OCI-LY1 (cell line): Measurements from ENCODE around the gene NFIB.

ENCODE experiments used
- H2AFZ ChIP-seq: fragments of 200-600 bp; sonication (generic), shearing (Covaris generic); 2 replicates; pipeline ENCODE4 v1.6.0; 2014; ENCODE audit warnings: antibody characterized with exemption, mild to moderate bottlenecking, low read length
- H3F3A ChIP-seq: fragments of 200-600 bp; sonication (generic), shearing (Covaris generic); 2 replicates; pipeline ENCODE4 v1.6.0; 2014; ENCODE audit warnings: mild to moderate bottlenecking, antibody characterized with exemption, low read length, moderate library complexity; ENCODE audit not compliant: insufficient read depth
- H3K27ac ChIP-seq: fragments of 200-600 bp; sonication (generic); 2 replicates; pipeline ENCODE4 v1.5.1; 2014; ENCODE audit warnings: low read length, mixed run types, mild to moderate bottlenecking, low read depth; ENCODE audit not compliant: poor library complexity, severe bottlenecking
- H3K27me3 ChIP-seq: fragments of 200-600 bp; sonication (generic); 2 replicates; pipeline ENCODE4 v1.6.0; 2014; ENCODE audit warnings: antibody characterized with exemption, mild to moderate bottlenecking, low read length, moderate library complexity; ENCODE audit not compliant: insufficient read depth
- H3K36me3 ChIP-seq: fragments of 200-600 bp; sonication (generic); 2 replicates; pipeline ENCODE4 v1.6.1; 2014; ENCODE audit warnings: mild to moderate bottlenecking, antibody characterized with exemption, low read length, moderate library complexity, mixed read lengths; ENCODE audit not compliant: insufficient read depth
- H3K4me1 ChIP-seq: fragments of 200-600 bp; sonication (generic); 2 replicates; pipeline ENCODE4 v1.5.1; 2014; ENCODE audit warnings: mild to moderate bottlenecking, low read length, moderate library complexity; ENCODE audit not compliant: insufficient read depth, severe bottlenecking
- H3K4me2 ChIP-seq: fragments of 200-600 bp; sonication (generic), shearing (Covaris generic); 2 replicates; pipeline ENCODE4 v1.6.1; 2014; ENCODE audit warnings: low read length
- H3K4me3 ChIP-seq: fragments of 200-600 bp; sonication (generic); 2 replicates; pipeline ENCODE4 v1.5.1; 2014; ENCODE audit warnings: low read length, low read depth, mild to moderate bottlenecking, mixed read lengths; ENCODE audit not compliant: poor library complexity, severe bottlenecking
- H3K79me2 ChIP-seq: fragments of 200-600 bp; shearing (Covaris generic); 2 replicates; pipeline ENCODE4 v1.6.1; 2016; ENCODE audit warnings: mixed run types, low read length, mixed read lengths; ENCODE audit not compliant: insufficient read depth
- H3K9ac ChIP-seq: fragments of 200-600 bp; sonication (generic), shearing (Covaris generic); 2 replicates; pipeline ENCODE4 v1.6.1; 2014; ENCODE audit warnings: mild to moderate bottlenecking, low read length, mixed read lengths
- H3K9me2 ChIP-seq: fragments of 200-600 bp; sonication (generic), shearing (Covaris generic); 2 replicates; pipeline ENCODE4 v1.6.1; 2014; ENCODE audit warnings: low read depth, mild to moderate bottlenecking, low read length, mixed read lengths
- H3K9me3 ChIP-seq: fragments of 200-600 bp; shearing (Covaris generic); 2 replicates; pipeline ENCODE4 v1.6.1; 2014; ENCODE audit warnings: low read length, mixed read lengths
- H4K20me1 ChIP-seq: fragments of 200-600 bp; sonication (generic), shearing (Covaris generic); 2 replicates; pipeline ENCODE4 v1.6.0; 2016; ENCODE audit warnings: mild to moderate bottlenecking, low read length; ENCODE audit not compliant: insufficient read depth
- EZH2 ChIP-seq: fragments of 200-600 bp; sonication (generic), shearing (Covaris generic); IDR thresholded peaks from 2 replicates; pipeline ENCODE4 v1.8.0; 2017; ENCODE audit warnings: borderline replicate concordance, mixed run types, mild to moderate bottlenecking, antibody characterized with exemption, low read length, moderate library complexity, mixed read lengths
- TF ChIP-seq, protein P1 (sequence below): fragments of 200-600 bp; sonication (generic), shearing (Covaris generic); IDR thresholded peaks from 2 replicates; pipeline ENCODE4 v1.5.1; 2017; ENCODE audit warnings: mild to moderate bottlenecking, antibody characterized with exemption, low read length, moderate library complexity, mixed read lengths

NFIB gene

GRCh38 chr9:14306188-14306587 is 7.8 kb downstream of the NFIB start:
- no peaks in the 10 kb centered on the region for H3K9me3 ChIP-seq
- H3K4me3 ChIP-seq, result no peak overlapping the region
- no peaks in the 10 kb centered on the region for H3K79me2 ChIP-seq
- no peaks in the 10 kb centered on the region for H3K9me2 ChIP-seq
- no peak overlapping the region for H3K27ac ChIP-seq
- peaks cover 10% of the 10 kb centered on the region for H3K4me1 ChIP-seq
- no peaks in the 10 kb centered on the region for H3K27me3 ChIP-seq
- no peak overlapping the region for H3K4me2 ChIP-seq
- H3F3A ChIP-seq, result no peaks in the 10 kb centered on the region
- H4K20me1 ChIP-seq, result no peaks in the 10 kb centered on the region
- no peak for TF ChIP-seq EZH2
- TF ChIP-seq, protein P1, sequence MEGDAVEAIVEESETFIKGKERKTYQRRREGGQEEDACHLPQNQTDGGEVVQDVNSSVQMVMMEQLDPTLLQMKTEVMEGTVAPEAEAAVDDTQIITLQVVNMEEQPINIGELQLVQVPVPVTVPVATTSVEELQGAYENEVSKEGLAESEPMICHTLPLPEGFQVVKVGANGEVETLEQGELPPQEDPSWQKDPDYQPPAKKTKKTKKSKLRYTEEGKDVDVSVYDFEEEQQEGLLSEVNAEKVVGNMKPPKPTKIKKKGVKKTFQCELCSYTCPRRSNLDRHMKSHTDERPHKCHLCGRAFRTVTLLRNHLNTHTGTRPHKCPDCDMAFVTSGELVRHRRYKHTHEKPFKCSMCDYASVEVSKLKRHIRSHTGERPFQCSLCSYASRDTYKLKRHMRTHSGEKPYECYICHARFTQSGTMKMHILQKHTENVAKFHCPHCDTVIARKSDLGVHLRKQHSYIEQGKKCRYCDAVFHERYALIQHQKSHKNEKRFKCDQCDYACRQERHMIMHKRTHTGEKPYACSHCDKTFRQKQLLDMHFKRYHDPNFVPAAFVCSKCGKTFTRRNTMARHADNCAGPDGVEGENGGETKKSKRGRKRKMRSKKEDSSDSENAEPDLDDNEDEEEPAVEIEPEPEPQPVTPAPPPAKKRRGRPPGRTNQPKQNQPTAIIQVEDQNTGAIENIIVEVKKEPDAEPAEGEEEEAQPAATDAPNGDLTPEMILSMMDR, result no peak
- H3K36me3 ChIP-seq, result no peaks in the 10 kb centered on the region; the same call in 1 of the 2 replicates
- no peak overlapping the region for H2AFZ ChIP-seq
- no peak overlapping the region for H3K9ac ChIP-seq

DNA sequence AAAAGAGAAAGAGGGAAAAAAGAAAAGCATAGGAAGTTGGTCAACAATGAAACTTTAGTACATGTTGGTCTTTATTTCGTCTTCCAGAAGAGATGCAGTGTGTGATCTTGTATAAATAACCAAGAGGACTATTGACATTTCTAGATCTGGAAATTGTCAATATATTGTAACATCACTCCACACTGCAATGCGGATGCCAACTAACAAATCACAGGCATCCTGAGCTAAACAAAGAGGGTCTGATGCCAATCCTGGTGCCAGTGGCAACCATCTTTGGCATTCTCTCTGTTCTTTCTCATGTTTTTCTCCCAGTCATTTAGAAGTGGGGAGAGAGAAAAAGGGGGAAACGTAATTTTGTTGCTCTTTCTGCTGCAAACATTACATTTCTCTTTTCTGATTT is 9.7 kb downstream of the NFIB start:
- H3K4me2 ChIP-seq, result no peak overlapping the region
- no peaks in the 10 kb centered on the region for H3K79me2 ChIP-seq
- H3F3A ChIP-seq, result no peaks in the 10 kb centered on the region
- H3K9ac ChIP-seq, result no peak overlapping the region
- TF ChIP-seq, protein P1, result no peak
- no peak for TF ChIP-seq EZH2
- H3K36me3 ChIP-seq, result no peaks in the 10 kb centered on the region; the same call in 1 of the 2 replicates
- no peaks in the 10 kb centered on the region for H3K27me3 ChIP-seq
- H3K9me2 ChIP-seq, result no peaks in the 10 kb centered on the region
- no peaks in the 10 kb centered on the region for H3K4me1 ChIP-seq
- H3K27ac ChIP-seq, result no peak overlapping the region
- no peaks in the 10 kb centered on the region for H4K20me1 ChIP-seq
- H3K9me3 ChIP-seq, result no peaks in the 10 kb centered on the region
- H2AFZ ChIP-seq, result no peak overlapping the region
- H3K4me3 ChIP-seq, result no peak overlapping the region

DNA sequence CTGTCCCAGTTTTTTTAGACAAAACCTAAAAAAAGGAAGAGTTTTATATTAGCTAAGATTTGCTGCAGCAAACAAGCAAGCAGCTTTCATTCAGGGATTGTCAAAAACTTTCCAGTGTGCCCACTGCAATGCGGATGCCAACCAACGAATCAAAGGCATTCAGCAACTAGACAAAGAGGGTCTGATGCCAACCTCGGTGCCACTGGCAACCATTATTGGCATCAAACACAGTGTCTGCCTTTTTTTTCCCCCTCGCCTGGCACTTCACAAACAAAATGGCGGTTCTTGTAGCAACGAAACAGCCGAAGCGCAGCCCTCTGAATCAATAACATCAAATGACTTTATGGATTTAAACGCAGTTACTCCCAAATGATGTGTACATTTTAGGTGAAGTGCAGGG is 10.4 kb downstream of the NFIB start:
- Histone ChIP-seq H3K27me3 (no peaks in the 10 kb centered on the region), H3K36me3 (no peaks in the 10 kb centered on the region; the same call in 1 of the 2 replicates), H2AFZ (no peak overlapping the region), H3K9ac (no peak overlapping the region), H3K4me3 (no peak overlapping the region), H3K9me3 (no peaks in the 10 kb centered on the region), H3K79me2 (no peaks in the 10 kb centered on the region), H3K4me1 (no peaks in the 10 kb centered on the region), H3K27ac (no peak overlapping the region), H3F3A (no peaks in the 10 kb centered on the region), H3K9me2 (no peaks in the 10 kb centered on the region), H3K4me2 (no peak overlapping the region), H4K20me1 (no peaks in the 10 kb centered on the region)
- TF ChIP-seq, protein P1, result no peak
- no peak for TF ChIP-seq EZH2
